Aorta (tissue), 5 donors: Measurements from ENCODE around the gene HELQ. TPM values are rescaled to one million over a fixed set of nuclear protein-coding genes. Genes with fewer than 3 reads are reported as not detected.
"Not testable (repeated sequence)": the region's sequence is repeated elsewhere in the genome, so short reads cannot be mapped to it uniquely, and the experiment has no call there.

Experiments
- ATAC-seq: fragments of 200-7000 bp; cut with Tn5 transposase; one replicate; pipeline ENCODE4 v1.9.1; 2022; ENCODE audit warnings: moderate library complexity; ENCODE audit not compliant: low FRiP score
- DNase-seq, 2 donors: peaks; one replicate each; pipeline ENCODE4 v3.0.0-alpha.2; 2020
- H3K27ac ChIP-seq, 2 donors: one replicate each; pipeline ENCODE4 v1.5.1; 2013; ENCODE audit warnings: low read length in 2 of 2, mild to moderate bottlenecking in 2 of 2, moderate library complexity in 2 of 2, control low read depth in 1 of 2, inconsistent platforms in 1 of 2, low read depth in 1 of 2
- H3K27me3 ChIP-seq, 2 donors: one replicate each; pipeline ENCODE4 v1.6.1; 2013; ENCODE audit warnings: control low read depth in 1 of 2, low read length in 1 of 2, mild to moderate bottlenecking in 1 of 2, moderate library complexity in 1 of 2; ENCODE audit not compliant: insufficient read depth in 2 of 2, control insufficient read depth in 1 of 2
- H3K36me3 ChIP-seq, 2 donors: one replicate each; pipeline ENCODE4 v1.6.1; 2013; ENCODE audit warnings: control low read depth in 1 of 2, low read length in 1 of 2, mild to moderate bottlenecking in 1 of 2; ENCODE audit not compliant: insufficient read depth in 2 of 2, control insufficient read depth in 1 of 2
- H3K4me1 ChIP-seq, 2 donors: one replicate each; pipeline ENCODE4 v1.6.1; 2013; ENCODE audit warnings: low read length in 2 of 2, control low read depth in 1 of 2, mild to moderate bottlenecking in 1 of 2, moderate library complexity in 1 of 2; ENCODE audit not compliant: insufficient read depth in 2 of 2, control insufficient read depth in 1 of 2
- H3K4me3 ChIP-seq, 2 donors: one replicate each; pipeline ENCODE4 v1.5.1; 2013; ENCODE audit warnings: low read length in 2 of 2, control low read depth in 1 of 2, mild to moderate bottlenecking in 1 of 2
- H3K9me3 ChIP-seq: one replicate; pipeline ENCODE4 v1.6.1; 2013; ENCODE audit warnings: mild to moderate bottlenecking, low read length; ENCODE audit not compliant: control insufficient read depth
- WGBS, 2 donors: extraction: QIAGEN DNeasy Blood & Tissue Kit; methylation state at CpG; one replicate each; pipeline ENCODE4 v1.1.7; 2013; 5-methylcytosine and 5-hydroxymethylcytosine counted together
- intact Hi-C, 2 donors: fragments of 100-400 bp; cut with DNase I; formaldehyde crosslinking; loops; one replicate each; pipeline versions ENCODE4 v1.14.2 to v1.15.0; 2022
- polyA plus RNA-seq, 2 donors: library from polyadenylated mRNA; stranded (reverse); fragments of 200-250 nt; gene quantifications; one replicate each; pipeline ENCODE4 v1.2.3, GENCODE V29; 2013
- total RNA-seq, 2 donors: library from RNA; stranded (reverse); fragmentation: NEBNext Ultra II Directional; extraction: Animal tissue kit (Norgen Biotek cat#: 25700); gene quantifications; one replicate each; pipeline ENCODE4 v1.2.1, GENCODE V29; 2021
- donor health status: healthy with polysubstance abuse.
- donor health status: Bipolar disorder and iron deficiency.
- donor health status: DM: no; HTN: no; CAD: no.
- donor health status: DM: no; HTN: no; CAD: no.
- donor health status: DM: yes; HTN: yes; CAD: no.

The HELQ gene
- total and polyA plus RNA-seq, 4 donors = 6.1 to 17.0 (median 9.5) TPM

DNA sequence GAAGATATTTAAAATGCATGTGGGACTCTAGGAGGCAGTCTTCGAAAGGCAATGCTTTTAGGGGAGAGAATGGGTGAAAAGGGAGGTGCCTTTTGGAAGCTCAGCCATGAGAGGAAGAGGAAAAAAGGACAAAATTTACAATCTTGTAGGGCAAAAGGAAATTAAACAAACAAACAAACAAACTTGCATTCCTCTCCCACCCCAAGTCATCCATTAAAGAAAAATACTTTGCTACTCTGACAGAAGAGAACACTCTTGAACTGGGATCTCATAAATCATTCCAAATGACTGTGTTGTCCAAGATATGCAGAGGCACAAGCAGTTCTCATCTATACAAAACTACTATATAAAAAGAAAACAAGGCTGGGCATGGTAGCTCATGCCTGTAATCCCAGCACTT is 46.7 kb downstream of the HELQ start:
- H3K27ac ChIP-seq = no peak overlapping the region
- no peaks in the 10 kb centered on the region for H3K9me3 ChIP-seq
- WGBS, 2 donors = 94 to 100% methylated on average over 1 of the region's 1 CpG
- H3K36me3 ChIP-seq = peaks cover 0 to 10% of the 10 kb centered on the region in 2 donors
- intact Hi-C loops = no loop called here
- no peaks in the 10 kb centered on the region for H3K27me3 ChIP-seq
- no peak for ATAC-seq
- DNase-seq = no peak
- no peaks in the 10 kb centered on the region for H3K4me1 ChIP-seq
- H3K4me3 ChIP-seq = no peak overlapping the region

DNA sequence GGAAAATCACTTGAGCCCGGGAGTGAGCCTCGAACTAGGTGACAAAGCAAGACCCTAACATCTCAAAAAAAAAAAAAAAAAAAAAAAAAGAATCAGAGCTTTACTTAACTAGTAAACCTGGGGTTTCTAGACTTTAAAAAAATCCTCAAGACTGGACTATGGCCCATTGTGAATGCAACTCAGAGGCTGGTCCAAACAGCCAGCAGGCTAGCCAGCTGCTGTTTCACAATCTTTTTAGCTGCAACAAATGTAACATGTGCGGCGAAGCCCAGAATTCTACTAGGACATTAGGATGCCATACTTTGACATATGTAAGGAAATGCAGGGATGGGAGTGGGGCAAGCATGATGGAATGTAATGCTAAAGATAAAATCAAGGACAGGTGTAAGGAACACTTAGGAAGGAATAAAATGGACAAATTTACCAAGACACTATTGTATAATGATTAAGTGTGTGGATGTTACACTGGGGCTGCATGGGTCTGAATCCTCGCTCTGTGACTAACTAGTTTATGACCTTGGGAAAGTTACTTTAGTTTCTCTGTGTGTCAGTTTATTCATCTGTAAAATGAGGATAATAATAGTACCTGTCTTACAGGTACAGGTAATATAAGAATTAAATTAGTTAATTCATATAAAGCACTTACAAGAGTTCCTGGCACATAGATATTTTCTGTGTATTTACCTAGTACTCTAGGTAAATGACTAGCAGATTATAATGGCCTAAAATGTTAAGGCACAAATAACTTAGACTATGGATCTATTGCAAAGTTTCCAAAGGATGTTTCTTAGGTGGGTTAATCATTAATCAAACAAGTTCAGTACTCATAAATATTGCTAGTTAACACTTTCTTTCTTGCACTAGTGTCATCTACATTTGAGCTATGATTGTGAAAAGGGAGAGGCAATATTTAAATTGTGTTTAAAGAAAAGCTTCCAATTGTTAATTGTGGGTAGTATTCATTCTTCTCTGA is 49.5 kb downstream of the HELQ start:
- H3K27me3 ChIP-seq = no peaks in the 10 kb centered on the region
- ATAC-seq (no peak), DNase-seq (no peak)
- H3K27ac ChIP-seq = no peak overlapping the region
- intact Hi-C loops = no loop called here
- peaks cover 0 to 4% of the 10 kb centered on the region in 2 donors for H3K36me3 ChIP-seq
- H3K9me3 ChIP-seq = no peaks in the 10 kb centered on the region
- 96 to 97% methylated on average over 5 of the region's 5 CpGs for WGBS, 2 donors
- H3K4me3 ChIP-seq = no peak overlapping the region
- H3K4me1 ChIP-seq = no peaks in the 10 kb centered on the region

DNA sequence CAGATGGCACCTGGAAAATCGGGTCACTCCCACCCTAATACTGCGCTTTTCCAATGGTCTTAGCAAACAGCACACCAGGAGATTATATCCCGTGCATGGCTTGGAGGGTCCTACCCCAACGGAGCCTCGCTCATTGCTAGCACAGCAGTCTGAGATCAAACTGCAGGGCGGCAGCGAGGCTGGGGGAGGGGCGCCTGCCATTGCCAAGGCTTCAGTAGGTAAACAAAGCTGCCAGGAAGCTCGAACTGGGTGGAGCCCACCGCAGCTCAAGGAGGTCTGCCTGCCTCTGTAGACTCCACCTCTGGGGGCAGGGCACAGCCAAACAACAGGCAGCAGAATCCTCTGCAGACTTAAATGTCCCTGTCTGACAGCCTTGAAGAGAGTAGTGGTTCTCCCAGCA is 57.5 kb downstream of the HELQ start:
- 95% methylated on average over 10 of the region's 10 CpGs for WGBS, 2 donors
- DNase-seq, ATAC-seq, H3K9me3 ChIP-seq, H3K27ac ChIP-seq, H3K4me3 ChIP-seq, H3K36me3 ChIP-seq, H3K4me1 ChIP-seq, H3K27me3 ChIP-seq: not testable (repeated sequence)
- intact Hi-C loops = loop anchor here in 1 of 2 donors (10.0 kb wide), 1 partner anchor 73 kb away; no protein-coding TSS in a partner anchor

DNA sequence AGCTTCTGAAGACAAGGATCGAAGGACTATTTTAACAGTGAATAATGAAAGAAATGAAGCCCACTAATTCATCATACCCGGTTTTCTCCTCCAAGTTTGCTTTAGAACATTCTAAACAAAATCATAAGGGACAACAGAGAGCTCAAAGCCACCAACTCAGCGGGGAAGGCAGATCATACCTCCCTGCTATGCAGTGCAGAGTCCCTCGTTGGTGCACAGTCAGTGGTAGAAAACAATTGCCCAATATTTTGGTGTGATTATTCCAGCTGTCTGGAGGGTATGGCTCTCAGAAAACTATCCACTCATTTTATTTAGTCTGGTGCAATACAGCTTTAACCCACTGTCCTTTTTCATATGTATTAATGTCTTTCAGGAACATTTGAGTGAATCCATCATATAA is 61.7 kb downstream of the HELQ start:
- no peaks in the 10 kb centered on the region for H3K9me3 ChIP-seq
- H3K4me1 ChIP-seq = no peaks in the 10 kb centered on the region
- no peak overlapping the region for H3K27ac ChIP-seq
- intact Hi-C loops = loop anchor here in 1 of 2 donors (10.0 kb wide), 1 partner anchor 69 kb away; no protein-coding TSS in a partner anchor
- H3K36me3 ChIP-seq = peaks cover 0 to 3% of the 10 kb centered on the region in 2 donors
- ATAC-seq = no peak
- DNase-seq = no peak
- no peak overlapping the region for H3K4me3 ChIP-seq
- no peaks in the 10 kb centered on the region for H3K27me3 ChIP-seq
- WGBS, 2 donors = 66 to 71% methylated on average over 4 of the region's 4 CpGs

DNA sequence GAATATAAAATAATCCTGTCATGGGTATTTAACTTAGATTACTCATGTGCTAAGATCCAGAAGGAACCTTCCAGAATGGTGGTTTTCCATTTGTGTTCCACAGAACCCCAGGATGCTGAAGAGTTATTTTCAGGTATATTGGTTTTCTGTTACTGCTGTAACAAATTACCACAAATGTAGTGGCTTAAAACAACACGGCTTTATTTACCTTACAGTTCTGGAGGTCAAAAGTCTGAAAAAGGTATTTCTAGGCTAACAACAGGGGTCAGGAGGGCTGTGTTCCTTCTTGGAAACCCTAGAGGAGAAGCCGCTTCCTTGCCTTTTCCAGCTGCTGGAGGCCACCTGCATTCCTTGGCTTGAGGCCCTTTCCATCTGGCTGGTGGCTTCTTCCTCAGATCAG is 63.1 kb downstream of the HELQ start:
- WGBS, 2 donors = 69 to 81% methylated on average over 2 of the region's 2 CpGs
- no peaks in the 10 kb centered on the region for H3K9me3 ChIP-seq
- H3K27ac ChIP-seq = no peak overlapping the region
- H3K36me3 ChIP-seq = peaks cover 0 to under 1% of the 10 kb centered on the region in 2 donors
- intact Hi-C loops = loop anchor here in 1 of 2 donors (10.0 kb wide), 1 partner anchor 68 kb away; no protein-coding TSS in a partner anchor
- H3K4me1 ChIP-seq = no peaks in the 10 kb centered on the region
- no peaks in the 10 kb centered on the region for H3K27me3 ChIP-seq
- DNase-seq (no peak), ATAC-seq (no peak)
- no peak overlapping the region for H3K4me3 ChIP-seq

DNA sequence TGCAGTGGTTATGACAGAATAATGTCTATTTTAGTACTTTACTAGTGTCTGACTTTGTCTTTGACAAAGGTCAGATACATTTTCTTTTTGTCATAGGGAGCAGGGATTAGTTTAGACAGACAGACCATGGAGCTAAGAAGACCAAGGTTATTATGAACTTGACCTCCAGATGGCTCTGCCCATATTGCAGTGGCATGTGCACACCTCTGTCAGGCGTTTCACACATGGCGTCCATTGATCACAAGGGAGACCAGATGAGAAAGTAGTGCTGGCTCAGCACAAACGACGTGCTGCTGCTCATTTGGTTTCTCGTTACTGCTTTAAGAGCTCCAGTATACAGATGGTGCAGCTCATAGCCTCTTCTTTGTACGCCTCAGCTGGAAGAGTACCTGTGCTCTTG is 64.7 kb downstream of the HELQ start:
- intact Hi-C loops = loop anchor here in 1 of 2 donors (10.0 kb wide), 1 partner anchor 66 kb away; no protein-coding TSS in a partner anchor
- H3K4me1 ChIP-seq = no peaks in the 10 kb centered on the region
- no peaks in the 10 kb centered on the region for H3K9me3 ChIP-seq
- no peak for ATAC-seq
- WGBS, 2 donors = 58 to 65% methylated on average over 6 of the region's 6 CpGs
- peak overlapping the region in 1 of 2 donors; percentile 3 for H3K4me3 ChIP-seq
- H3K36me3 ChIP-seq = no peaks in the 10 kb centered on the region
- DNase-seq = no peak
- no peaks in the 10 kb centered on the region for H3K27me3 ChIP-seq
- no peak overlapping the region for H3K27ac ChIP-seq

DNA sequence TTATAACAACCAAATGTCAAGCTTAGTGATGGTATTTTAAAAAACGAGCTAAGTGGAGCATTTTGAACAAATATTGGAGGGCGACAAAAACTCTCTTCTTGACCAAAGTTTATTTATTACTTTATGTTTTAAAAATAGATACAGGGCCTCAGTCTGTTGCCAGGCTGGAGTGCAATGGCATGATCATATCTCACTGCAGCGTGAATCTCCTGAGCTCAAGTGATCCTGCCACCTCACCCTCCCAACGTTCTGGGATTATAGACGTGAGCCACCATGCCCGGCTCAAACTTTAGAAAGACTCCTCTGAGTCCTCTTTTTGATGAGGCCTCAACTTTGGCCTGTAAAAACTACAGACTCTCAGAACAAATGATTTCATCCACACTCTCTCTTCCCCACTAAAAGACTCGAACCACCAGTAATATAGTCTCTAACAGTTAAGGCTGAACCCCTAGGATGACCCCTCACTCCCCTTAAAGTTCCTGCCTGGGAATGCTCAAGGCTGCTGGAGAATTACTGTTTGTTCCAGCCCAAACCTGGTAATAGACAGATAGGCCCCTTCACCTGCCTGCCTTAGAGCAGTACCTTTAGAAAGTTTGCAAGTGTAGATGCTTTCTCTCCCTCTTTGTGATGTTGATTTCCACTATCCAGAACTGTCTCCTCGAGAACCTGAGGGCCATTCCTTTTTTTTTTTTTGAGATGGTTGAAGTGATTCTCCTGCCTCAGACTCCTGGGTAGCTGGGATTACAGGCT is 65.7 kb downstream of the HELQ start:
- no peaks in the 10 kb centered on the region for H3K27me3 ChIP-seq
- DNase-seq = no peak
- no peaks in the 10 kb centered on the region for H3K4me1 ChIP-seq
- no peak overlapping the region for H3K4me3 ChIP-seq
- H3K27ac ChIP-seq = no peak overlapping the region
- intact Hi-C loops = loop anchor here in 1 of 2 donors (10.0 kb wide), 1 partner anchor 65 kb away; no protein-coding TSS in a partner anchor
- ATAC-seq = no peak
- 52 to 57% methylated on average over 8 of the region's 8 CpGs for WGBS, 2 donors
- H3K9me3 ChIP-seq = no peaks in the 10 kb centered on the region
- no peaks in the 10 kb centered on the region for H3K36me3 ChIP-seq

DNA sequence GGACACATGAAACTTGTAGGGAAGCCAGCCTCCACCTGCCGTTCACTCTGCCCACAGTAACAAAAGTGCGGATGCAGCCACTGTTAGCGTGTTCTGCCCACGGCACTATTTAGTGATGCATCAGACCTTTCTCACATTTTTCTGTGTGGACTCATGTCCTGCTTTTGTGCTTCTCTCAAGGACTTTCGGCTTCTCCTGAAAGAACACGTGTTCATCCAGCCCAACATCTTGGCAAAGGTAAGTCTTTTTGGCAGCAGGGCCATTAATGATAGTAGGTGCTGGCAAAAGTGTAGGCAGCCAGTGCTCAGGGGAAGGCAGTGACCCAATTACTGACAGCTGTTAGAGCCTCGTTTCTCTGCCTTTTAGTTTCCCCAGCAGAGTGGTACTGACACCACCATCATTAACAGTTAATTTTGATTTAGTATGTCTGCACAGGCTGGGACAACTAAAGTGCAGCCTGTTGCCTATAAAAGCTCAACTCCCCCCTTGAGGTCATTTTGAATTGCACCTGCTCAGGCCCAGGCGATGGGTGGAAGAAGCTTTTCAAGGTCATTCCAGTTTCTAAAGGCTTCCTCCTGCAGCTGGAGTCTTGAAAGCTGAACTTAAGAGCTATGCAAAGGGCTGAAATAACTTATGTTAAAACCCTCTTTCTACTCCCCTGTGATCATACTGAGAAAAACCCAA is 66.4 kb downstream of the HELQ start:
- no peaks in the 10 kb centered on the region for H3K9me3 ChIP-seq
- ATAC-seq (no peak), DNase-seq (no peak)
- H3K27me3 ChIP-seq = no peaks in the 10 kb centered on the region
- 79 to 80% methylated on average over 8 of the region's 8 CpGs for WGBS, 2 donors
- H3K4me1 ChIP-seq = no peaks in the 10 kb centered on the region
- H3K4me3 ChIP-seq = no peak overlapping the region
- H3K36me3 ChIP-seq = no peaks in the 10 kb centered on the region
- intact Hi-C loops = no loop called here
- no peak overlapping the region for H3K27ac ChIP-seq
